ENCODE results near the gene GALR1.
"Not testable (repeated sequence)": the region's sequence is repeated elsewhere in the genome, so short reads cannot be mapped to it uniquely, and the experiment has no call there.

Gene GALR1, protein sequence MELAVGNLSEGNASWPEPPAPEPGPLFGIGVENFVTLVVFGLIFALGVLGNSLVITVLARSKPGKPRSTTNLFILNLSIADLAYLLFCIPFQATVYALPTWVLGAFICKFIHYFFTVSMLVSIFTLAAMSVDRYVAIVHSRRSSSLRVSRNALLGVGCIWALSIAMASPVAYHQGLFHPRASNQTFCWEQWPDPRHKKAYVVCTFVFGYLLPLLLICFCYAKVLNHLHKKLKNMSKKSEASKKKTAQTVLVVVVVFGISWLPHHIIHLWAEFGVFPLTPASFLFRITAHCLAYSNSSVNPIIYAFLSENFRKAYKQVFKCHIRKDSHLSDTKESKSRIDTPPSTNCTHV

DNA sequence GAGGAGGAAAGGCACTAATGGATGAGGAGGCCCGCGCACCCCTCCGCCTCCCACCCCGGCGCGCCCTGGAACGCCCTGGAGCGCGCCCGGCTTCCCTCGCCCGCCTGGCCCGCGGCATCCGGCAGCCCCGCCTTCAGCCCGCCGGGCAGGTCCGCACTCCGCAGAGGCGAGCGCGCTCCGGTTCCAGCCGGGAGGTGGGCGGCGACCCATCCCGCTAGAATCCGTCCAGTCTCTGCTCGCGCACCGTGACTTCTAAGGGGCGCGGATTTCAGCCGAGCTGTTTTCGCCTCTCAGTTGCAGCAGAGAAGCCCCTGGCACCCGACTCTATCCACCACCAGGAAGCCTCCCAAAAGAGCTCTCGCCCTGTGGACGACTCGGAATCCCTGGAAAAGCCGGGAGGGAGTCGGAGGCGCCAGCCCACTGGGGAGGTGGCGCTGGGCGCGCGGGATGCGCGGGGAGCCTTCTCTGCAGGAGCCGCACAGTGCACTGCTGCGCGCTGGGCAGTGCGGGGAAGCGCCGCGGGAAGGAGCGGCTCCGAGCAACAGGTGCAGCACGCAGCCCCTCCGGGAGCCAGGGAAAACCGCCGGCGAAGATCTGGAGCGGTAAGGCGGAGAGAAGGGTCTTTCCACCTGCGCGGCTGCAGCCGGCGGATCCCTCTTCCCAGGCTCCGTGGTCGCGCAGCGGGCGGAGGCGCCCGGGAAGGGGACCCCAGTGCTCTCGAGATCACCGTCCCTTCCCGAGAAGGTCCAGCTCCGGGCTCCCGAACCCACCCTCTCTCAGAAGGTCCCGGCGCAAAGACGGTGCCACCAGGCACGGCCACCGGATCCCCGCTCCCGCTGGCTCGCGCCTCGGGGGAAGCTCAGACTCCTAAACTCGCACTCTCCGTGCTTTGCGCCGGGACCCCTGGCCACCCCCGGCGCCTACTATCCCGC, at the start of gene GALR1:
TSS of gene GALR1 (plus strand) at position 280 of the 932 bp plus-strand sequence. CDS start 701 bp downstream, outside the sequence.
- DNase-seq (ENCODE audit: low read depth): no peak

DNA sequence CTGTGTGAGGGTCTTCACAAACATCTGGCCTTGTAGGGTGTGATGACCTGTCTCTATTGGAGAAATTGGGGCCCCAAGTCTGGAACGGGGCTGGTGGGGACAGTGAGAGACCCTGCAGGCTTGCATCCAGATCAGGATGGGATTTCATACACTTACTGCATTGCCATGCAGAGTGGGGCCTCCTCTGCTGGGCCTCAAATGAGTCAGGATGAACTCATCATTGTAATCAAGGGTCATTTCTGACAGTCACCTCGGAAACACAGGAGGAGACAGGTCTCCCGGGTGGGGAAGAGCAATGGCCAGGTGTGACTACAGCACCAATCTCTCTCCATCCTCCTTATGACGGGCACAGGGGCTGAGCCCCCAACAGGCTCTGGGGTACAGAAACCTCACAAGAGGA, 48.1 kb upstream of the GALR1 start:
- no peak for DNase-seq (ENCODE audit: low read depth)

DNA sequence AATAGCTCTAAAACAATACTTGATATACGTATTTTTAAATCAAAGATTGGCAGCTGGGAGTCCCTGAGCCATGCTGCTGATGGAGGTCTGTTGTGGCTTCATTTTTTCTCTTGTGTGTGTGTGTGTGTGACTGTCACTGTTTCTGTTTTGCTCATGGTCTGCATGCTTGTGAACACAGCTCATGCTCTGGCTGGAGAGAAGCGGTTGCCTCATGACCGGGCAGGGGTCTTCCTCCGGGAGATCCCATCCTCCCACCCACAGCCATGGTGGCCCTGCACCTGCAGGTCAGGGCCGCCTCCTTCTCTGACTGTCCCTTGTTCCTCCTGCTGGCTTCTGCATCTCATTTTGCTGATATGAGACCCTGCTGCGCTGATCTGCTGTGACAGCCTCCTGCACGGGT, 47.3 kb upstream of the GALR1 start:
- DNase-seq (ENCODE audit: low read depth): no peak

DNA sequence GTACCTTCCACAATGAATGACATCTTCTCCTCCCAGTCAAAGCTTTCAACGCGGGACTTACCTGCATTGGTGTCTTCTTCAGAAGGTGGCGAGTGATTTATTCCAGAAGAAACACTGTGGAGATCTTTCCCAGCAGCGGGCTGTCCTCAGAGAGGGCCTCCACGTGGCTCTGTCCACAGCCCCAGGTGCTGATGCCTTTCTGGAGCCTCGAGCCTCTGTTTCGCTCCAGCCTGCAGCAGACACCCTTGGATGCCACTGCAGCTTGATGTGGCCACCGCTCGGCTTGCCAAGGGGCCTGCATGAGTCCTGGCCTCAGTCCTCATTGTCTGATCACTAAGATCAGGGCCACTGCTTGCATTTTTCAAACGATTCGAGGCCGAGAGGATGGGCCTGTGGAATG, 46.6 kb upstream of the GALR1 start:
- no peak for DNase-seq (ENCODE audit: low read depth)

DNA sequence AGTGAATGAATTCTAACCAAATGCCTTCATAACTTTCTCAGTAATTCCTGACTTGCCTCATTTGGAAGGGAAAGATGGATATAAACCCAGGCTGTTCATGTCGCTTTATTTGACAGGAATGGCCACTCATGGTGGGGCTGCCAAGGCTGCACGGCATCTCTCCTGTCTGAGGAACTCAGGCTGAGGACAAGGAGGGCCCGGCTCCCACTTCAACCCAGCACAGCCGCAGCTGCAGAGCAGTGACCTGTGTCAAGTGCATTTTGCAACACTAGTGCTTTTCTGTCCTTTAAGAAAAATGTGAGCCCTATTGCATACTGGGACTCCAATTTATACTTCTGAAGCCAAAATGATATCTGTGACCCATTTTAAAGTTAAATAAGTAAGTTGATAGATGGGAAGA, 45.8 kb upstream of the GALR1 start:
- DNase-seq (ENCODE audit: low read depth): no peak

DNA sequence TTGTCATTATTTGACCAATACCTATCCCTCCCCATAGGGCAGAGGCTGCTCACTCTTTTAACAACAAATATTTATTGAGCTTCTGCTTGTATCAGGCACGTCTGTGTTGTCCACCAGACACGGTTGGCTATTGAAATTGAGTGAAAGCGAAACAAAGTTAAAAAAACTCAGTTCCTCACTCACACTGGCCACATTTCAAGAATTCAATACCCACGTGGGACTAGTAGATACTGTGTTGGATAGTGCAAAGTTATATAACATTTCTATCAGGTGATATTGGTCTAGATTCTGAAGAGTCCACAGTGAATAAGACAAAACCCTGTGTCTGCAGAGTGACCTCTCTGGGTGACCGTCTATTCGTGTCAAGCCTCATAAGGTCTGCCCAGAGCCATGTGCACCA, 43.9 kb upstream of the GALR1 start:
- DNase-seq (ENCODE audit: low read depth): no peak

DNA sequence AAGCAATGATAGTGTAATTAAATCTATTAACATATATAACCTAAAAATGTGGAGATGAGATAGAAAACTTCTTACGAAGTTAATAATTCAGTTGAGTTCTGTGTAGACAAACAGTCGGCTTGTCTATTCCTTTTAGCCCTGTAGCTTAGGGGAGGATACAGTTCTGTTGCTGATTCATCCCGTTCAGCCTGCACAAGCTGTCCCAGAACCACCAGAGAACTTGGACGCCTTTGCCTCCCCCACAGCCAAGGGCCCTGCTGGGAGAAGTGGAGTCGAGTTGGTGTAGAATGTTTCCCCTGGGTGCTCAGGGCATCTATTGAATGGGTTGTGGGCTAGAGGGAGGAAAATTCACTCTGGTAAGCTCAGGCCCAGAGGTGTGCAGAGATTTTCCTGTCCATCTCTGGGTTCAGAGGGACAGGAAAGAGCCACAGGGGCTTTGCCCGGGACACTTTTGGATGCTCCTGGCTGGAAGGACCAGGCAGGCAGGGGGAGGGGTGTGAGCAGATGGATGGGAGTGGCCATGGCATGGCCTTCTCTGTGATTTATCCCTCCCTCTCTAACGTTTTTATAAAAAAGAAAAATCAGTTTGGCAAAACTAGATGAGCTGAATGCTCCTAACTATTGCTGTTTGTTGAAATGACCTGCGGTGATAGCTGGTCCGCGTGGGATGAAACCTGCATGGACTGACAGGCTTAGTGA, 42.8 kb upstream of the GALR1 start:
- no peak for DNase-seq (ENCODE audit: low read depth)

DNA sequence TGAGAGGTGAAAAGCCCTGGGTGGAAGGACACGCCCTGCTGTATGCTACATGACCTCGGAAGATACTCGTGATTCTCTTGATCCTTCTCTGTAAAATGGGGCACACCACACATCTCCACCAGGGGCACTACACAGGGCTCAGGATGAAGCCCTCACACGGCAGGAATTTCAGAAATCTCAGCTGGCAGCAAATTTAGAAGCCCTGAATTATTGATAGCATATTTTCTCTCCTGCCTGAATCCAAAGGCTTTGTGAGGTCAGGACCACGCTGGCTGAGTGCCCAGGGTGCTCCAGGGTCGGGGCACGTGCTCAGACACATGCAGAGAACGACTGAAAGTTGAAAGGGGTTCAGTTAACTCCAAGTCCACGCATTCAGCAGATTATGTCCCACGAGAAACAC, 42.1 kb upstream of the GALR1 start:
- peak; percentile 4 for DNase-seq (ENCODE audit: low read depth)

DNA sequence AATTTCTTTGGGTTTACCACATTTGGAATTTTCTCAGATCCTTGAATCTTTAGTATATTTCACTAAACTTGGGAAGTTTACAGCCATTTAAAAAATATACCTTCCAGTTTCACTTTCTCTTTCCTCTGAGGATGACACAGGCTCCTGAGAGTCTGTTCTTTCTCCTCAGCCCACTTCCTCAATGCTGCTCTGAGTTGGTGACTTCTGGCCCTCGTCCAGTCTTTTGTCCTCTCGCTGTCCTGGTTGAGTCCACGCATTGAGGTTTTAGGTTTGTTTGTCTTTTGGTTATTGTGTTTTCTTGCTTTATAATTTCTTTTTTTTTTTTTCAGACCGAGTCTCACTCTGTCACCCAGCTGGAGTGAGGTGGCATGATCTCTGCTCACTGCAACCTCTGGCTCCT, 40.7 kb upstream of the GALR1 start:
- no peak for DNase-seq (ENCODE audit: low read depth)

DNA sequence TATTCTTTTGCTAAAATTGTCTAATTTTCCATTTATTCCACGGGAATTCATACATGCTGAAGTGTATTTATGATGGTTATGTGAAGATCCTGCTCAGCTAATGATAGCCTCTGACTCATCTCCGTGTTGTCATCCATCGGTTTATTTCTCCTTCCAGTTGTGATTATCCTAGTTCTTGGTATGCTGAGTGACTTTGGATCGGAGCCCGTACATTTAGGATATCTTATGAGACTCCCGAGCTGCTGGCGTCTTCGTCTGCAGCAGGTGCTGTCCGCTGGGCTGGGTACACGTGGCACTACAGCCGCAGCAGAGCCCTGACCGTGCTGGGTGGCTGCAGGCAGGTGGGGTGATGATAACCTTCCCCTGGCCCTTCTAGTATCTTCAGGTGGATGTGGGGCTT, 40.1 kb upstream of the GALR1 start:
- no peak for DNase-seq (ENCODE audit: low read depth)

DNA sequence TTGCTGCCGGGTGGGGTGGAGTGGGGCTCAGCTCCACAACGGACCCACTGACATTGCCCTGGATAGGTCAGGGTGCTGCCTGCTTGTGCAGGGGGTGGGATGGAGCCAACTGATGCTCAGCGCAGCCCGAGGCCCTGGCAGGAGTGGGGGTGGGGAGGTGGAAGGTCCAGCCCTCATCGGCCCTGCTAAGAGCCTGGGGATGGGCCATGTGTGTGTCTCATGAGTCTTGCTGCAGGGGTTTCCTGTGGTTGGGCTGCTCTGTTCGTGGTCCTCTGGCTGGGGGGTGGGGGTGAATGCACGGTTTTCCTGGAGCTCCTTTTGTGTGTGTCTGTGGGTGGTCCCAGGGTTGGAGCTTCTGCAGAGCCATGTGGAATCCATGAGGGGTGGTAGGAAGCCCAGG, 39.4 kb upstream of the GALR1 start:
- no peak for DNase-seq (ENCODE audit: low read depth)

DNA sequence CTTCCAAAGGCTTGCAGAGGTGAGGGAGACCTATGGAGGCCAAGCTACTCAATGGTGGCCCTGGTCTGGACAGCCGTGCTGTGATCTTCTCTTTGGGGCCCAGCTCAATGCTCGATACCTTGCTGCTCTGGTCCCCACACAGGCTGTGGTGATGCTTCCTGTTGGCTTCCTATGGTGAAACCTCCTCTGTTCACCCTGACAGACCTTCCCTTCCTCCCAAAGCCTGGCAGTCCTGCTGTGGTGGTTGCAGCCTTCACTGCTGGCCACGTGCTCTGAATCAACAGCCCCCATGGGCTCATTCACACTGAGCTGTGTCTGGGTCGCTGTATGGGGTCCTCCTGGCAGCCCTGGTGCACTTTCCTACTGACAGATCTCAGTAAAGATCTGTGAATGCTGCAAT, 31.0 kb upstream of the GALR1 start:
- no peak for DNase-seq (ENCODE audit: low read depth)

DNA sequence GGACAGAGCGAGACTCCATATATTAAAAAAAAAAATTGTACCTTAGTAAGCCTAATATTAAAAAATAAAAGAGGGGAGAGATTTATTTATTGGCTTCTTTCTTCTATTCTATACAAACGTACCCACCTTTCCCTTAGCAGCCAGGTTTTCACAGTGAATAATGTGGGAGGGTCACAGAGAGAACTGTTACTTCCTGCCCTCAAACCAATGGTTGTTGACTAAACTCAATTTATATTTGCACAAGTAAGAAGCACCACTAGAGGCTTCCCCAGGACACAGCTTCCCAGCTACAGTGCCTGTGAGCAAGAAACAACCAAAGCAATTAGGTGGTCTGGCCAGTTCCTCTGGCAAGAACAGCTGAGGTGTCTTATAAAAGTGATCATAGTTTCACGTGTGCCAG, 28.9 kb upstream of the GALR1 start:
- no peak for DNase-seq (ENCODE audit: low read depth)

DNA sequence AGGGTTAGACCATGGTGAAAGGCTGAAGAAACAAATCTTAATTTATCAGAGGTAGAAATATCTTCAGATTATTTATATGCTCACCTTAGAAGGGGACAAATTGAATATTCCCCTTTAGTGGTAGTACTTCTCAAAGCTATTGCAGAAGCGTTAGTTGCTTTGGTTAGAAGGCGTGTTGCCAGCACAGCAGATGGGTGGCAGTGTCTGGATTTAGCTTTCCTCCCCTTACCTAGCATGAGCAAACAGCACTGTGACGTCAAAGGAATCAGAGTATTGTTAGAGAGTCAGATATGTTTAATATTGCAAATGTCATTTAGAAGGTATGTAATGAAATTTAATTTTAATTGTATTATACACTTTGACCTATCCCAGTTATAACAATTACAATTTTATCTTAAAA, 27.2 kb upstream of the GALR1 start:
- no peak for DNase-seq (ENCODE audit: low read depth)

DNA sequence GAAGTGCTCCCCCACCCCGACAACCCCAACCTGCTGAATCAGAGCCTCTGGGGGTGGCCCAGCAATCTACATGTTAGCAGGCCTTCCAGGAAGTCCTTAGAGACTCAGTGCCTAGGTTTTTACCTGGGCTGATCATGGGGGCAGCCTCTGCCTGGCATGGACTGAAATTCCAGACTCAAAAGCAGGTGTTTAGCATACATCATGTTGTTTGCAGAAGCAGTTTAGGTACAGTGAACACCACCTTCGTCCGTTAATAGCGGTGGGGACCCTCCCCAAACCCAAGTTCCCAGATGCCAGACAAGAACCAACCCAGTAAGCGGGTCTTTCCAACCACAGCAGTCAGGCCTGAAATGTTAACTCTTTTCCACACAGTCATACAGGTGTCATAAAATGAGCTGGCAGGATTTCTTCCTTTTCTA, 26.4 kb upstream of the GALR1 start:
- no peak for DNase-seq (ENCODE audit: low read depth)

DNA sequence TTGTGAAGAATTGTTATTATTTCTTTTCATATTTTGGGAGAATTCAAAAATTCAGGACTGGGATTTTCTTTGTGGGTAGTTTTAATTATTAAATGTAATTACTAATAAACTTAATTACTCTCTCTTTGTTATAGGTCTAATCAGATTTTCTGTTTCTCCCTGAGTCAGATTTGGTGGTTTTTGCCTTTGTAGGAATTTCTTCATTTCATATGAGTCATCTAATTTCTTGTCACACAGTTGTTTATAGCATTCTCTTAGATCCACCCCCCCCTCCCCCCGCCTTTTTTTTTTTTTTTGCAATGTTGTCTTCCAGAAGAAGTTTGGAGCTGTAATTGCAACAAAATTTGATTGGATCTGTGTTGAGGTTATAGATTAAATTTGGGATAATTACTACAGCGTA, 26.0 kb upstream of the GALR1 start:
- no peak for DNase-seq (ENCODE audit: low read depth)

DNA sequence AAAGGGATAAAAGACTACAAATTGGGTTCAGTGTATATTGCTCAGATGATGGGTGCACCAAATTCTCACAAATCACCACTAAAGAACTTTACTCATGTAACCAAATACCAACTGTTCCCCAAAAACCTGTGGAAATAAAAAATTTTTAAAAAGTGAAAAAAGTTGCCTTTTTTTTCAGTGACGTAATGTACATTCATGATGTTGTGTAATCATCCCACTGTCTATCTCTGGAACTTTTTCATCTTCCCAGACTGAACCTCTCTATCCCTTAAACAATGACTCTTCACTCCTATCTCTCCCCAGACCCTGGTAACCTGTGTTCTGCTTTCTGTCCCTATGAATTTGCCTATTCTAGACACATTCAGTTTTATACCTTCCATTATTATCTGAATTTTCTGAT, 19.0 kb upstream of the GALR1 start:
- DNase-seq (ENCODE audit: low read depth): no peak

DNA sequence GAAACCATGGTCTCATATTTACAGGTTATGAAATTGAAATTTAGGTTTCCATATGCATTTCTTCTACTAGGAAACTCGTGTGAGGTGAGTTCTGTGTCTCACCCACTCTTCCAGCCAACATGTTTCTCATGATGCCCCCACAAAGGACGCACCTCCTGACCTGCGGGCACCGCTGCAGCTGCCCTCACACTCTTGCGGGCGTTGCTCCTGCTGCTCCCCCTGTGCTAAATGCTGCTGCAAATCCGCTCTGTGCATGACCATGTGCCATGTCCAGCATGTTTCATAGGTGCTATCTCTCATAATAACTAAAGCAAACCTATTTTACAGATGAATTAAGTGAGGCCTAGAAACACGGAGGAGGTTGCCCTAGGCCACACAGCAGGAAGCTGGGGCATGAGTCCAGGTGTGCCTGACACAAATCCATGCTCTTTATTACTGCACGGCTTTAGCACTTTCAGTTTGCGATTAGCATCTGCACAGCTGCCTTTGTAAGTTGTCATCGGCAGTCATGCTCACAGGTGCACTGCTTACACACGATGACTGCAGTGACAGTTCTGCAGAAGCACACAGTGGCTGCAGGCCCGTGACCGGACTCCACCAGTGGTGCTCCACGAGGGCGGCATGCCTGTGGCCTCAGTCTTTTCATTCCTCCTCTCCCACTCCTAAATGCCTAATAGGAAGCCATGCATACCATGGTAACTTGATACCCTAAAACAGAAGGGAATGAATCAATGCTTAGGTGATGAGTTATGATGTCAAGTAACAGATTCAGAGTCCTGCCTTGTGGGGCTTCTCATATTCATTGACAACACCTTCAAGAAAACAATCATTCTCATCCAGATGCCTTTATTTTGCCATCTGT, 14.9 kb upstream of the GALR1 start:
- no peak for DNase-seq (ENCODE audit: low read depth)

DNA sequence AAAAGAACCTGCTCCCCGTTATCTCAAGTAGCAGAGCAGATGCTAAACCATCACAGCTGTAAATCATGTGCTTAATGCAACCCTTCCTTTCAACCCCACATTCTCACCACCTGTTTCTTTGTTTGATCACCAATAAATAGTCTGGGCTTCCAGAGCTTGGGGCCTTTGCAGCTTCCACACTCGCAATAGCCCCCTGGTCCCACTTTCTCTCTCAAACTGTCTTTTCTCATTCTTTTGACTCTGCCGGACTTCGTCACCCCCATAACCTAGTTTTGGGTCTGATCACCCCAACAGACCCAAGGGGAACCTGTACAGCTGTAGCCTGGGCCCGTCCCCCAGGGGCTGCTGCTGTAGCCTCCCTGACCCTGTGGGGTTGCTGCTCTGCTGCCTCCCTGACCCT, 10.4 kb upstream of the GALR1 start:
- DNase-seq (ENCODE audit: low read depth): not testable (repeated sequence)

DNA sequence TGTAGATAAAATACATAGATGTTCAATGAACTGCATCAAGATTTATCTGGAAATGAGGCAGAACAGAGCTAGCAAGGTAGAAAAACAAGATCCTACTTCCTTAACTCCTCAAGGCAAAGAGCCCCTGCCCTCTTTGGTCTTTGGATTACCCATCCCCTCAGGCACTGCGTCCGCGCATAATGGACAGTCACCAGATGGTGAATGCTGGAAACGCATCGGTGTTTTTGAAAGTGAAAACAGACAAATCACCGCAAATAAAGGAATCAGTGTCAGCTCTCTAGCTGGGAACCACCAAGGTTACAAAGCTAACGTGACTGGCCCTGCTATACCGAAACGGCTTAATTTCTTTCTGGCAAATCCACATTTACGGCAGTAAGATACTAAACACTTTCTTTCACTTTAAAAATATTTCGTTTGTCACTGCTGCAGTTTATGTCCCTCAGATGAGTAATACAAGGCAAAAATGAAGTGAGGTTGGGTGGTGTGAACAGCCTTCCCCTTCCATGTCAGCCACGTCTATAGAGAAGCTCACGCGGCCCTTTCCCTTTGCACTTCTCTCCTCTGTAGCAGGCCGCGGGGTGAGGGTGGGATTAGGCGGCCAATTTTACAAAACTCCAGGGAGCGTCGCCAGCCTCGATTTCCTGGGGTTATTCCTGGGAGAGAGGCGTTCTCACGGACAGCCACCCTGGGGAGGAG, 627 bp upstream of the GALR1 start:
- DNase-seq (ENCODE audit: low read depth): no peak

DNA sequence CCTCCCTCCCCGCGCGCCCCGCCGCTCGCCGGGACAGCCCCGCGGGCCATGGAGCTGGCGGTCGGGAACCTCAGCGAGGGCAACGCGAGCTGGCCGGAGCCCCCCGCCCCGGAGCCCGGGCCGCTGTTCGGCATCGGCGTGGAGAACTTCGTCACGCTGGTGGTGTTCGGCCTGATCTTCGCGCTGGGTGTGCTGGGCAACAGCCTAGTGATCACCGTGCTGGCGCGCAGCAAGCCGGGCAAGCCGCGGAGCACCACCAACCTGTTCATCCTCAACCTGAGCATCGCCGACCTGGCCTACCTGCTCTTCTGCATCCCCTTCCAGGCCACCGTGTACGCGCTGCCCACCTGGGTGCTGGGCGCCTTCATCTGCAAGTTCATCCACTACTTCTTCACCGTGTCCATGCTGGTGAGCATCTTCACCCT, 865 bp downstream of the GALR1 start:
- no peak for DNase-seq (ENCODE audit: low read depth)

Data from CMK (cell line).